Measurements from ENCODE around the gene MAPKAP1. TPM values are rescaled to one million over a fixed set of nuclear protein-coding genes. Genes with fewer than 3 reads are reported as not detected.

The MAPKAP1 gene
- polyA plus RNA-seq, 1 donor (not counting 4 experiments of a cell fraction or from before 2014, with no cell fraction given): 129 TPM

GRCh38 chr9:125455876-125456275, 251.1 kb downstream of the MAPKAP1 start:
- DNase-seq (ENCODE audit: low read depth, low spot score) (no peak), FAIRE-seq (no peak)
- Histone ChIP-seq H3K4me3 (ENCODE audit: control insufficient read depth in 2 of 3, extremely low read depth in 1 of 3, insufficient read depth in 2 of 3, low read depth in 1 of 3, low read length in 3 of 3) (no peak overlapping the region), H3K9ac (ENCODE audit: control insufficient read depth, extremely low read depth, insufficient read depth, low read length) (no peak overlapping the region), H3K4me1 (ENCODE audit: control insufficient read depth, extremely low read depth, insufficient read depth, low read length) (no peaks in the 10 kb centered on the region), H3K9me3 (ENCODE audit: control insufficient read depth, low read depth, low read length) (no peaks in the 10 kb centered on the region), H3K4me2 (ENCODE audit: control insufficient read depth, extremely low read depth, insufficient read depth, low read depth, low read length) (no peak overlapping the region), H3K27me3 (ENCODE audit: control insufficient read depth, extremely low read depth, insufficient read depth, low read length) (no peaks in the 10 kb centered on the region), H2AFZ (ENCODE audit: control insufficient read depth, low read length) (no peak overlapping the region), H3K79me2 (ENCODE audit: control insufficient read depth, insufficient read depth, low read length) (no peaks in the 10 kb centered on the region), H3K27ac (ENCODE audit: control insufficient read depth, insufficient read depth, low read length) (no peak overlapping the region), H3K36me3 (ENCODE audit: control insufficient read depth in 2 of 2, extremely low read depth in 1 of 2, insufficient read depth in 2 of 2, low read length in 2 of 2) (peaks cover 0 to 6% of the 10 kb centered on the region in 2 experiments), H4K20me1 (ENCODE audit: control insufficient read depth, extremely low read depth, insufficient read depth, low read length) (no peaks in the 10 kb centered on the region), H3K9me1 (ENCODE audit: control insufficient read depth, extremely low read depth, insufficient read depth, low read length) (no peaks in the 10 kb centered on the region)
- dilution Hi-C loops (cut with MboI; ENCODE audit: extremely low pct_ligation_motif_present, low sequenced_read_pairs): no loop called here
- TF ChIP-seq EZH2 (IDR thresholded peaks at IDR 0.05; ENCODE audit: low read length) (no peak), CTCF (optimal IDR thresholded peaks at IDR 0.05 in 1 of 3, IDR thresholded peaks at IDR 0.05 in 1 of 3, conservative IDR thresholded peaks at IDR 0.05 in 1 of 3; ENCODE audit: extremely low read depth in 1 of 3, insufficient read depth in 2 of 3, low read length in 3 of 3) (no peak)

- H3K27me3 ChIP-seq (ENCODE audit: control insufficient read depth, extremely low read depth, insufficient read depth, low read length): no peaks in the 10 kb centered on the region
- TF ChIP-seq EZH2 (IDR thresholded peaks at IDR 0.05; ENCODE audit: low read length) (no peak), CTCF (optimal IDR thresholded peaks at IDR 0.05 in 1 of 3, IDR thresholded peaks at IDR 0.05 in 1 of 3, conservative IDR thresholded peaks at IDR 0.05 in 1 of 3; ENCODE audit: extremely low read depth in 1 of 3, insufficient read depth in 2 of 3, low read length in 3 of 3) (no peak)
- H3K4me1 ChIP-seq (ENCODE audit: control insufficient read depth, extremely low read depth, insufficient read depth, low read length): no peaks in the 10 kb centered on the region
- no peak overlapping the region for H3K27ac ChIP-seq (ENCODE audit: control insufficient read depth, insufficient read depth, low read length)
- no peaks in the 10 kb centered on the region for H3K9me1 ChIP-seq (ENCODE audit: control insufficient read depth, extremely low read depth, insufficient read depth, low read length)
- FAIRE-seq (no peak), DNase-seq (ENCODE audit: low read depth, low spot score) (no peak)
- H3K79me2 ChIP-seq (ENCODE audit: control insufficient read depth, insufficient read depth, low read length): no peaks in the 10 kb centered on the region
- peaks cover 0 to 6% of the 10 kb centered on the region in 2 experiments for H3K36me3 ChIP-seq (ENCODE audit: control insufficient read depth in 2 of 2, extremely low read depth in 1 of 2, insufficient read depth in 2 of 2, low read length in 2 of 2)
- no peak overlapping the region for H3K4me2 ChIP-seq (ENCODE audit: control insufficient read depth, extremely low read depth, insufficient read depth, low read depth, low read length)
- no peaks in the 10 kb centered on the region for H3K9me3 ChIP-seq (ENCODE audit: control insufficient read depth, low read depth, low read length)
- dilution Hi-C loops (cut with MboI; ENCODE audit: extremely low pct_ligation_motif_present, low sequenced_read_pairs): no loop called here
- H4K20me1 ChIP-seq (ENCODE audit: control insufficient read depth, extremely low read depth, insufficient read depth, low read length): no peaks in the 10 kb centered on the region
- H2AFZ ChIP-seq (ENCODE audit: control insufficient read depth, low read length): no peak overlapping the region
- no peak overlapping the region for H3K9ac ChIP-seq (ENCODE audit: control insufficient read depth, extremely low read depth, insufficient read depth, low read length)
- no peak overlapping the region for H3K4me3 ChIP-seq (ENCODE audit: control insufficient read depth in 2 of 3, extremely low read depth in 1 of 3, insufficient read depth in 2 of 3, low read depth in 1 of 3, low read length in 3 of 3)
Observed at GRCh38 chr9:125455132-125455531, 251.9 kb downstream of the MAPKAP1 start.

Data from keratinocyte (primary cell).